HTERT RPE-1 (cell line): Measurements from ENCODE around the gene TWNK.
"Not testable (repeated sequence)": the region's sequence is repeated elsewhere in the genome, so short reads cannot be mapped to it uniquely, and the experiment has no call there.

Source experiments
- in situ Hi-C: fragments of 300-500 bp; cut with MboI; formaldehyde crosslinking; loops from 4 replicates; pipeline ENCODE4 v1.14.3; 2020; ENCODE audit warnings: low sequenced_read_pairs

Gene TWNK

DNA sequence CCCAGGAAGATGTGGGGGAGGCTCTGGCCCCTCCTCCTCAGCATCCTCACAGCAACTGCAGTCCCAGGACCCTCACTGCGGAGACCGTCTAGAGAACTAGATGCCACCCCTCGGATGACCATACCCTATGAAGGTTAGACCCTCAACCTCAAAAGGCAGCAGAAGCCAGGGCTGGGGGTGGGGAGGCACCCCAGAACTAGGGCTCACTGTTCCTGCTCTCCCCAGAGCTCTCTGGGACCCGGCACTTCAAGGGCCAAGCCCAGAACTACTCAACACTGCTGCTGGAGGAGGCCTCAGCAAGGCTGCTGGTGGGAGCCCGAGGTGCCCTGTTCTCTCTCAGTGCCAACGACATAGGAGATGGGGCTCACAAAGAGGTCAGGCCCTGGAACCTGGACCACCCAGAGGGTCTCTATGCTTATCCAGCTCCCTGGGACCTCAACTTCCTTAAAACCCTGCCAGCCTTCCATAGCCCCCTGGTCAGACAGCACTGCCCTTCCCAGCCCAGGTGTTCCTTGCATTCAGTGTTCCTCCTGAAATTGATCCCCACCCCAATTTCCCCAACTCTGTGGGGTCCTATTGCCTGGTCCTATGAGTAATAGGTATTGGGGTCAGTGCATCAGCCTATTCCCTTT lies 14.3 kb upstream of the TWNK start:
- in situ Hi-C loops, result no loop called here

DNA sequence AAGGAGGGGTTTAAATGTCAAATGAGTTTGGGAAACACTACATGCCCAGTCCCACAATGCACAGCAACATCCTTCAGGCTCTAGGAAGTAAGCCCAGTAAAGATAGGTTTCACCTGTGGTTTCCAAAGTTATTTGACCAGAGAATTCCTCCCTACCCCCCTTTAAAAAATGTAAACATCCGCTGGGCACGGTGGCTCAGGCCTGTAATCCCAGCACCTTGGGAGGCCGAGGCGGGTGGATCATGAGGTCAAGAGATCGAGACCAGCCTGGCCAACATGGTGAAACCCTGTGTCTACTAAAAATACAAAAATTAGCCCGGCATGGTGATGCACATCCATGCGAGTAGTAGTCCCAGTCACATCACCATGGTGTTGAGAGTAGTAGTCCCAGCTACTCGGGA lies 11.9 kb upstream of the TWNK start:
- in situ Hi-C loops, result not testable (repeated sequence)

DNA sequence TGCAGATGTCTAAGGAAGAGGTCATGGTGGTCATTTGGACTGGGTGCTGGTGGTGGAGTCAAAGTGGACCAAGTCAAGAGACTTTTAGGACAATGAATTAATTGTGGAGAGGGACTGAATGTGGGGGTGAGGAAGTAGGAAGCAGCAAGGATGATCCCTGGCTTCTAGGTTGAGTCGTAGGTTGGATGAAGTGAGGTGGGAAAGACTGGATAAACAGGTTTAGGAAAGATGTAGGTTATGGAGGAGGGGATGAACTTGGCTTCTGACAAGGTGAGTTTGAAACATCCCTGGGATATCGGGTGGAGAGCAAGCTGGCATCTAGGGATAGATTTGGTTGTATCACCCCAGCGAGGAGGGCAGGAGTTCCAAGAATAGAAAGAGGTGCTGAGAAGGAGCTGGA lies 10.4 kb upstream of the TWNK start:
- in situ Hi-C loops, result no loop called here

DNA sequence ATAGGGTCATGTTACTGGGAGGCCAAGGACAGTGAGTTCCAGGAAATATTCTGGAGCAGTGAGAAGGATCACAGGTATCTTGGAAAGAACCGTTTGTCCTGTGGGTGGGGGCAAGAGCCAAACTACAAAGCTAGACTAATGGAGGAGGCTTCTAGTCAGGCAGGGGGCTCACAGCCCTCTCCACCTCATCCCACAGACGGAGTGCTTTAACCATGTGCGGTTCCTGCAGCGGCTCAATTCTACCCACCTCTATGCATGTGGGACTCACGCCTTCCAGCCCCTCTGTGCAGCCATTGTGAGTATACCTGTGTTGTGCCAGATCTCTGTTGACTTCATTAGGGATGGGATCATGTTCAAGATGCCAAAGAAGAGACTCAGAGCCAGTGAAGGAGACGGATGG lies 9.9 kb upstream of the TWNK start:
- in situ Hi-C loops, result no loop called here

DNA sequence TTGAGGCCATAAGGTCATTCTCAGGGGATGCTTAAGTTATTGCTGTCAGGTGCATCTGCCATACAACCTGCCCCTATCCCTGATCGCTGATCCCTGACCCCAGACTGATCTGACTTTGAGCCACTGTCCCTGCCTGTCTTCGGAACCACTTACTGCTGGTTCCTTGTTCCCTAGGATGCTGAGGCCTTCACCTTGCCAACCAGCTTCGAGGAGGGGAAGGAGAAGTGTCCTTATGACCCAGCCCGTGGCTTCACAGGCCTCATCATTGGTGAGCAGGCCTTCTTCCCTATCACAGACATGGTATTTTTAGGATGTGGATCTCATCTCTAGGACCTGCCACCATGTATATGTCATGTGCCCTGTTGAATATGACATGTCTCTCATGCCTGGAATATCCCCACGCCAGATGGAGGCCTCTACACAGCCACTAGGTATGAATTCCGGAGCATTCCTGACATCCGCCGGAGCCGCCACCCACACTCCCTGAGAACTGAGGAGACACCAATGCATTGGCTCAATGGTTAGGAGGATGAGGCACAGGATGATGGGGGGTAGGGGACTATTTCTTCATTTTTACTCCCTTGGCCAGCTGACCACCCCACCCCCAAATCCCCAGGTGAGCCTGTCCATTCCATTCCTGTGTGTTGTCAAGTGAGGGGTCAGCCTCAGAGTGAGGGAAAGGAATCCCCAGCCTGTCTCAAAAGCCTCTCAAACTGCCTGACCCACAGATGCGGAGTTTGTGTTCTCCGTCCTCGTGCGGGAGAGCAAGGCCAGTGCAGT lies 9.0 kb upstream of the TWNK start:
- in situ Hi-C loops, result no loop called here

DNA sequence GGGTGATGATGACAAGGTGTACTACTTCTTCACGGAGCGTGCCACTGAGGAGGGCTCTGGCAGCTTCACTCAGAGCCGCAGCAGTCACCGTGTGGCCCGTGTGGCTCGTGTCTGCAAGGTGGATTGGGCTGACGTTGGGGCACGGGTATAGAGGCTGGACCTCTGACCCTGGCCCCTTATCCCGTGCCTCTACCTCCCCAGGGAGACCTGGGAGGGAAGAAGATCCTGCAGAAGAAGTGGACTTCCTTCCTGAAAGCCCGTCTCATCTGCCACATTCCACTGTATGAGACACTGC lies 8.5 kb upstream of the TWNK start:
- in situ Hi-C loops, result no loop called here

DNA sequence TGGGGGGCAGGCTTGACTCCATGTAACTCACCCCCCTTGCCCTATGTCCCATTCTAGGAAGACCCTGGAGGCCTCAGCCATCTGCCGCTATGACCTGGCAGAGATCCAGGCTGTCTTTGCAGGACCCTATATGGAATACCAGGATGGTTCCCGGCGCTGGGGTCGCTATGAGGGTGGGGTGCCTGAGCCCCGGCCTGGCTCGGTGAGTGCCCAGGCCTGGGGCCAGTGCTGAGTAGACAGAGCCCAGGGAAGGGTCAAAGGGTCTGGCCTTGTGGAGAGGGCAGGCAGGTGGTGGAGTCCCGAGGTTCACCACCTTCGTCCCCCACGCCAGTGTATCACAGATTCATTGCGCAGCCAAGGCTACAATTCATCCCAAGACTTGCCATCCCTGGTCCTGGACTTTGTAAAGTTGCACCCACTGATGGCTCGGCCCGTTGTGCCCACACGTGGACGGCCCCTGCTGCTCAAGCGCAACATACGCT lies 7.5 kb upstream of the TWNK start:
- in situ Hi-C loops, result no loop called here

DNA sequence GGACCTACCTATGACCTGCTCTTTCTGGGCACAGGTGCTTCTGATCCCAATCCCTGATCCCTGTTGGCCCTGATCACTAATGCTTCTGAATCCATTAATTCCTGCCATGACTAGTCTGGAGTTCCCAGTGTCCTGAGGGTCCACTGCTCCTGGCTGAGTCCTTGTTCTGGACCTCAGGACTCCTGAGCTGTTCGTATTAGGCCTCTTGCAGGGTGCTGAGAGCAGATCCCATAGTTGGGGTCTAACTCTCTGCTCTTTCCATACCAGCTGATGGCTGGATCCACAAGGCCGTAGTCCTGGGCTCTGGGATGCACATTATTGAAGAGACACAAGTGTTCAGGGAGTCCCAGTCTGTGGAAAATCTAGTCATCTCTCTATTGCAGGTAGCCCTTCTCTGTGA lies 7.0 kb upstream of the TWNK start:
- in situ Hi-C loops, result no loop called here

DNA sequence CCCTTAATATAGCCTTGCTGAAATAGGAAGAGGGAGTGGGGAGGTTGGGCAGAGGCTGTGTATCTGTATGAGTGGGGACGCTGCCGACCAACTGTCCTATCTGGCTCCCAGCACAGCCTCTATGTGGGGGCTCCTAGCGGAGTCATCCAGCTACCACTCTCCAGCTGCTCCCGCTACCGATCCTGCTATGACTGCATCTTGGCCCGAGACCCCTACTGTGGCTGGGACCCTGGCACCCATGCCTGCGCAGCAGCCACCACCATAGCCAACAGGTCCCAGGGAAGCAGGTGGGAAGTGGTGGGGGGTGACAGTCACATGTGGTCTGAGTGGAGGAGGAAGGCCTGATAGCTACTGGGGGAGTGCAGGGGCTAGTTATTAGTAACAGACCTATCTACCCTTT lies 6.6 kb upstream of the TWNK start:
- in situ Hi-C loops, result no loop called here

DNA sequence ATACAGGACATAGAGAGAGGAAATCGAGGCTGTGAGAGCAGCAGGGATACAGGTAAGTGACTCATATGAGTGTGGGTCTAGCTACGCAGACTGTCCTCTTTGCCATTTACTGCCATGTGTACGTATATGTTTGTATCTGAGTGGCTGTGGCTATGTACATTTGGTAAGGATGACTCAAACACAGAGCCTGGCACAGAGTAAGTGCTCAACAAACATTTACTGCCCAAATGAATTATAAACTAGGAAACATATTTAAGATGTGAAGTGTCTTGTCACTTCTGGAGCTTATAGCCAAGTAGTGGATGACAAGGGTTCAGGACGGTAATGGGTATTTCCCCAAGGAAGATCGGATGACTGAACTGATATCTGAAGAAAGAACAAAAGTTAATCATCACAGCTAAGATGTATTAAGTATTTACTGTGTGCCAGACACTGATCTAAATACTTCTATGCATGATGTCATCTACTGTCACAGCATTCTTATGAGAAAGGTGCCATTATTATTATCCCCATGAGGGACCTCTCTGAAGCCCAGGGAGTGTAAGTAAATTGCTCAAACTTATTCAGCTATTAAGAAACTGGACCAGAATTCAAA lies 6.1 kb upstream of the TWNK start:
- in situ Hi-C loops, result no loop called here

DNA sequence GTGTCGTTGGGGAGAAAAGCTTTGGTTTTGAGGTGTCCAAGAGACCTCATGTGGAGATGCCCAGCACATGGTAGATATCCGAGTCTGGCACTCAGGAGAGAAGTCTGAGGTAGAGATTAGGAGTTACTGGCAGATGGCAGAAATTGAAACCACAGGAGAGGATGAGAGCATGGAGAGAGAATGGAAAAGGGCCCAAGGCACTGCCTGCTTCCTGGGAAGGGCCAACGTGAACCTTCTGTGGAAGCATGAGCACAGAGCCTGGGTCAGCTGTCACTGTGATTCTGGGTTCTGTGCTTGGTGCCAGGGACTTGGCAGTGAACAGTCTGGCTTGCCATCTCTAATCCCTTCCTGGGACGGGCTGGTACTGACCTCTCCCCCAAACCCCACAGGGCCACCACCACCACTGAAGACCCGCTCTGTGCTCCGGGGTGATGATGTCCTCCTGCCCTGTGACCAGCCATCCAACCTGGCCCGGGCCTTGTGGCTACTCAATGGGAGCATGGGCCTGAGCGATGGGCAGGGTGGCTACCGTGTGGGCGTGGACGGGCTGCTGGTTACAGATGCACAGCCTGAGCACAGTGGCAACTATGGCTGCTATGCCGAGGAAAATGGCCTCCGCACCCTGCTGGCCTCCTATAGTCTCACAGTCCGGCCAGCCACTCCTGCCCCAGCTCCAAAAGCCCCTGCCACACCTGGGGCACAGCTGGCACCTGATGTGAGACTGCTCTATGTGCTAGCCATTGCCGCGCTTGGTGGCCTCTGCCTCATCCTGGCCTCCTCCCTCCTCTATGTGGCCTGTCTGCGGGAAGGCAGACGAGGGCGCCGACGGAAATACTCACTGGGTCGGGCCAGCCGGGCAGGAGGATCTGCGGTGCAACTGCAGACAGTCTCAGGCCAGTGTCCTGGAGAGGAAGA lies 4.2 kb upstream of the TWNK start:
- in situ Hi-C loops, result no loop called here

DNA sequence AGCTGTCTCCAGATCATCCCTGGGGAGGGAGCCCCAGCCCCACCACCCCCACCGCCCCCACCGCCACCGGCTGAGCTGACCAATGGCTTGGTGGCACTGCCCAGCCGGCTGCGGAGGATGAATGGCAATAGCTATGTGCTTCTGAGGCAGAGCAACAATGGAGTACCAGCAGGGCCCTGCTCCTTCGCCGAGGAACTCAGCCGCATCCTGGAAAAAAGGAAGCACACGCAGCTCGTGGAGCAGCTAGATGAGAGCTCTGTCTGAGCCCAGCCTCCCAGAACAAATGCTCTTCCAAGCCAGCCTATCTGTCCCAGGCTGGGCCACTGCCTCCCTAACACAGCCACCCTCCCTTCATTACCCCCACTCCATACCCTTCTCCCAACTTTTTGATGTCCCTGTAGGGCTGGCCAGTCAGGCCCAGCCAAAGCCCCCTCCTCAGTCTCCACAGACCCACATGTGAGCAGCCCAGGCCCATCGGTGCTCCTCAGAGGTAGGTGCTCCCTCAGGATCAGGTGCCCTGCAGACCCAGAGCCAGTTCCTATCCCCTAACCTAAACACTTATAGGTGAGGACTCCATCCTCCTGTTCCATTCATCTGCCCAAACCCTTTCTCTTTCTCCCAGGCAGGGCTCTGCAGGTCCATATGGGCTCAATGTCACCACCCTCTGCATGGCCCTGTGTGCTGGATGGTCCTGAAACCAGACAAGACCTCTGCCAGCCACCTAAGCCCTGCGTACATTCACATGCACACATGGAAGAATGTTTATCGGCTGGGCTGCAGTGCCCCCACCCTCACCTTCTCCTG lies 3.3 kb upstream of the TWNK start:
- in situ Hi-C loops, result no loop called here

DNA sequence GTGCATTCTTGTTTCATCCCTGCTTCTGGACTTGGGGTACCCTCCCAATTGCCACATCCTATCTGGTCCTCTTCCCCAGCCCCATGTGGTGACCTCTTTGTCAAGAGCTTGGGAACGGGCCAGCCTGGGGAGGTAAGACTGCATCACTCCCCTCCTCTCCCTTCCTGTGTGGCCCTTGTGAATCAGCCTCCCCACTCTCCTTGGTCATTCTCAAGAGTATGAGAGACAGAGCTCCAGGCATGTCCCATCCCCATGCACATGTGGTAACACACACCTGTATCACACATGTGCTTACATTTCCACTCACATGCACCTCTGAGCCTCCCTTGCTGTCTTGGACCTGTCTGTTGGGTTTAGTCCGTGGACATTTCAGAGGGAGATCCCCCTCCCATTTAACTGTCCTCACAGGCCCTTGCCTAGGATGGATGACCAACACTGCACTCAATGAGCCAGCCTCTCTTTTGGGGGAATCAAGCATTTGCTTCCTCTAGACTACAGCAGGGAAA lies 2.6 kb upstream of the TWNK start:
- in situ Hi-C loops, result no loop called here

DNA sequence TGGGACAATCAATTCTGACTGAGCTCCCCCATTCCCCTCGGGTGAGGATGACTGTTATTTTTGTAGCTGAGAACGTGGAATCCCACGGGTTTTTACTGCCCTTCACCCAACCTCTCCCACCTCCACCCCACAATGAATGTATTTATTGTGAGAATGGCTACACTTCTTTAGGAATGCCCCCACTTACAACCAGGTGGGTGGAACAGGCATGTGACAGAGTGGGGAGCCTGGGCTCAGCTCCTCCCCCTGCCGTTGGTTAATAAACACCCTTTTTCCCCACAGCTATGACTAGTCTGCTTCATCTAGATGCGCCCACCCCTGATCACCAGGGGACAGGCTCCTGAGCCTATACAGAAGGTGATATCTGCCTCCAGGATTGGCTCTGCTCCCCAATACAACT lies 2.0 kb upstream of the TWNK start:
- in situ Hi-C loops, result no loop called here

DNA sequence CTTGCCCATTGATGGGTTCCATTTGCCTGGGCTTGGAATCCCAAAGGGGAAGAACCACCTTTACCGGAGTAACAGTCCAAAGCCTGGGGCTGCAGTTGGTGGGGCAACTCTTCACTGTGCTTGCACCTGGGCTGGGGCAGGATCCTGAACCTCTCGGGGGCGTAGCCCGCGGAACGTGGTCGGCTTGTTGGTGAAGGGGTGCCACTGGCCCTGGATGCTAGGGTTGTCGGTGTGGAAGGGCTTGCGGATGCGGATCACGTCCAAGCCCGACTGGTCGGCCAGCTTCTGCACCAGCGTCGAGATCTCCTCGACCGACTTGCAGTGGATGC lies 756 bp upstream of the TWNK start:
- in situ Hi-C loops, result no loop called here

DNA sequence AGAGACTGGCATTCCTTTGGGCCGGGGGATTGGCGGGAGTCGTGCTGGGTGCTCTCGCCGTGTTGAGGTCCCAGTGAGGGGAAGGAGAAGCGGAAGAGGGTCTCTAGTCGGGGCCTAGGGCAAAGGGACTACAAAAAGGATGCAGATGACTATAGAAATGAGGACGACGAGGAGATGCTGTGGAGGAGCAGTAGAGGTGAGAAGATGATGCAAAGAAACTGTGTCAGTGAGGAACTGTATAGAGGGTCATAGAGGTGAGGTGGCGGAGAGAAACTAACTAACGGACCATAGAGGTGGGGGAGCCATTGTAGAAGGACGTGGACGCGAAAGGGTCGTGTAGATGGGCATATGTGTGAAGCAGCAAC lies 324 bp downstream of the TWNK start:
- in situ Hi-C loops, result no loop called here

DNA sequence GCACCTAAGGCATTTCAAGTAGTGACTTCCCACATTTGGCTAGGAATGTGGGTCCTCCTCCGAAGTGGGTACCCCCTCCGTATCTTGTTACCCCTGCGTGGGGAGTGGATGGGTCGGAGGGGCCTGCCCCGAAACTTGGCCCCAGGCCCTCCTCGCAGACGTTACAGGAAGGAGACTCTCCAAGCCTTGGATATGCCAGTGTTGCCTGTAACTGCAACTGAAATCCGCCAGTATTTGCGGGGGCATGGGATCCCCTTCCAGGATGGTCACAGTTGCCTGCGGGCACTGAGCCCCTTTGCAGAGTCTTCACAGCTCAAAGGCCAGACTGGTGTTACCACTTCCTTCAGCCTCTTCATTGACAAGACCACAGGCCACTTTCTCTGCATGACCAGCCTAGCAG lies 823 bp downstream of the TWNK start:
- in situ Hi-C loops, result no loop called here

DNA sequence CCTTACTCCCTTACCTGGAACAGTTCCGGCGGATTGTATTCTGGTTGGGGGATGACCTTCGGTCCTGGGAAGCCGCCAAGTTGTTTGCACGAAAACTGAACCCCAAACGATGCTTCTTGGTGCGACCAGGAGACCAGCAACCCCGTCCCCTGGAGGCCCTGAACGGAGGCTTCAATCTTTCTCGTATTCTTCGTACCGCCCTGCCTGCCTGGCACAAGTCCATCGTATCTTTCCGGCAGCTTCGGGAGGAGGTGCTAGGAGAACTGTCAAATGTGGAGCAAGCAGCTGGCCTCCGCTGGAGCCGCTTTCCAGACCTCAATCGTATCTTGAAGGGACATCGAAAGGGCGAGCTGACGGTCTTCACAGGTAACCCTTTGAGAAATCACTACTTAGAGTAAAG lies 1.7 kb downstream of the TWNK start:
- in situ Hi-C loops, result no loop called here

DNA sequence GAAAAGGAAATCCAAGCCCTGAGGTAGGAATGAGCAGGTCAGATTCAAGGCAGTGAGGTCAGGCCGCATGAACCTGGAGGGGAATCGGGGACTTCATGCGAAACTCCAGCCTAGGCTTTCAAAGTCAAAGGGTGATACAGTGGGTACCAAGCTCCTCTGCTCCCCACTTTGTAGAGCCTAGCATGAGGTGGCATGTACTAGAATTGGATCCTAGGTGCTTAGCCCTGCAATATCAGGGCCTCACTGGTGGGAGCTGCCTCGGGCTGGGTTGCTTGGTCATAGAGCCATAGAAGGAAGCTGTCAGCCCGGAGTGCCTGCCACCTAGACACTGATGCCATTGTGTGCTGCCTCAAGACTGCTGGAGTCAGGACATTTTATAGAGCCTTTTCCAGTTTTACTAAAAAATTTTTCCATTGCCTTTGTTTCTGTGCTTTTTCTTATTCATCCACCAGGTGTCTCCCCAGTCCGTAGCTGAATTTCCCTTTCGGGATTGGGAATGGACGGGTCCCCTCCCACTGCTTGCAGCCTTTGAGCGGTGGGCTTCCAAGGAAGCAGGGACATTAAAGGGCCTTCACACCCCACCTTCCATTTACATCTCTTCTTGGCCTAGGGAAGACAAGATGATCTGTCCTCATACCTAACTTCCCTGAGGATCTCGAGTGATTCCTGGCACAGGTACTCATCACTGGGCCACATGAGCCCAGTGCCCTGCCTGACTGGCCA lies 6.8 kb downstream of the TWNK start:
- in situ Hi-C loops, result no loop called here

DNA sequence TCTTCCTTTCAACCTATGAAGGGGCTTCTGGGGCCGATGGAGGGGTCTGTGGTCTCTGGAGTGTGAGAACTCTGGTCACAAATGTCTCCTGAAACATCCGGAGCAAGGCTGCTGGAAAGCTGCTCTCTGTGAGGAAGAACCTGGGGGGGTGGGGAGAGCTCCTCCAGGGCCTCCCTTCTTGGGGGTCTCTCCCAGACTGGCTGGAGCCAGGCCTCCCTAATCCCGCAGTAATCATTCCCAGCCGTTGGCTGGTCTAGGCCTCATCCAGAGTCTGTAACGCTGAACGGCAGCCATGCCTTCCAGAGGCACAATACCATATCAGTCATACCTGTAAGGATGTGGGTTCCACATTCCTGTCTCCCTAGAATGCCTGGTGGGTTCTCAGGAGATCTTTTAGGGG lies 7.8 kb downstream of the TWNK start:
- in situ Hi-C loops, result no loop called here
